IMR-90 (cell line): ENCODE measurements around the gene TMBIM6. TPM values are rescaled to one million over a fixed set of nuclear protein-coding genes. Genes with fewer than 3 reads are reported as not detected.

ENCODE experiments used
- ATAC-seq: fragments of 200-7000 bp; cut with Tn5 transposase; 2 replicates; pipeline ENCODE4 v1.9.1; 2020; ENCODE audit warnings: low read depth, mild to moderate bottlenecking, moderate library complexity
- BruUV-seq: library from RNA; stranded (reverse); fragments of 400-500 nt; replicated peaks from 2 replicates; lab custom pipeline; 2021; lab: Mats Ljungman, UMichigan
- CTCF ChIA-PET: fragments of 300-600 bp; formaldehyde crosslinking; extraction: SDS; loops from one replicate; lab custom pipeline; 2021; ENCODE audit warnings: antibody characterized with exemption; lab: Yijun Ruan, JAX
- POLR2A ChIA-PET: fragments of 300-600 bp; sonication (Branson Sonifier 250); formaldehyde crosslinking; loops from one replicate; lab custom pipeline; 2022; ENCODE audit warnings: antibody characterized with exemption; ENCODE audit not compliant: unreplicated experiment; lab: Charles Lee
- DNase-seq: peaks from one replicate; pipeline ENCODE4 v3.0.0; 2013
- H2AFZ ChIP-seq: replicated peaks from 2 replicates; pipeline ENCODE3; 2013; ENCODE audit warnings: low read length, mild to moderate bottlenecking; ENCODE audit not compliant: poor library complexity
- H2AK5ac ChIP-seq: 2 replicates; pipeline ENCODE4 v1.6.1; 2013; ENCODE audit warnings: low read depth, low read length, inconsistent platforms
- H2AK9ac ChIP-seq: replicated peaks from 2 replicates; pipeline ENCODE3; 2013; ENCODE audit warnings: mild to moderate bottlenecking, low read depth, low read length, moderate library complexity; ENCODE audit not compliant: poor library complexity
- H2BK120ac ChIP-seq: 2 replicates; pipeline ENCODE4 v1.6.1; 2013; ENCODE audit warnings: low read depth, low read length, inconsistent platforms
- H2BK15ac ChIP-seq: 3 replicates; pipeline ENCODE4 v1.6.1; 2013; ENCODE audit warnings: low read depth, low read length, inconsistent platforms
- H2BK20ac ChIP-seq: 2 replicates; pipeline ENCODE4 v1.6.1; 2013; ENCODE audit warnings: low read depth, mild to moderate bottlenecking, inconsistent platforms, low read length, moderate library complexity
- H2BK5ac ChIP-seq: 2 replicates; pipeline ENCODE4 v1.6.1; 2013; ENCODE audit warnings: mild to moderate bottlenecking, low read depth, low read length, inconsistent platforms; ENCODE audit not compliant: poor library complexity, severe bottlenecking
- H3K14ac ChIP-seq: replicated peaks from 2 replicates; pipeline ENCODE4 v1.6.1; 2013; ENCODE audit warnings: low read depth, low read length, inconsistent platforms
- H3K18ac ChIP-seq: 2 replicates; pipeline ENCODE4 v1.6.1; 2013; ENCODE audit warnings: low read depth, low read length, control low read depth
- H3K23ac ChIP-seq: 2 replicates; pipeline ENCODE4 v1.6.1; 2013; ENCODE audit warnings: low read depth, low read length, inconsistent platforms
- H3K27ac ChIP-seq: 2 replicates; pipeline ENCODE4 v1.5.1; 2013; ENCODE audit warnings: mild to moderate bottlenecking, control low read depth, low read length; ENCODE audit not compliant: insufficient read depth
- H3K27me3 ChIP-seq: 2 replicates; pipeline ENCODE4 v1.6.1; 2013; ENCODE audit warnings: low read length; ENCODE audit not compliant: control insufficient read depth, insufficient read depth
- H3K36me3 ChIP-seq: 2 replicates; pipeline ENCODE4 v1.6.1; 2013; ENCODE audit warnings: low read length, mixed read lengths; ENCODE audit not compliant: control insufficient read depth, insufficient read depth
- H3K4ac ChIP-seq: 2 replicates; pipeline ENCODE4 v1.6.1; 2013; ENCODE audit warnings: low read depth, low read length, inconsistent platforms
- H3K4me1 ChIP-seq: 2 replicates; pipeline ENCODE4 v1.6.1; 2013; ENCODE audit warnings: low read length, mixed read lengths; ENCODE audit not compliant: control insufficient read depth, insufficient read depth
- H3K4me2 ChIP-seq: 2 replicates; pipeline ENCODE4 v1.6.1; 2013; ENCODE audit warnings: low read depth, mild to moderate bottlenecking, control low read depth, low read length, moderate library complexity
- H3K4me3 ChIP-seq: 2 replicates; pipeline ENCODE4 v1.5.1; 2013; ENCODE audit warnings: low read depth, mild to moderate bottlenecking, control low read depth, low read length, moderate library complexity; ENCODE audit not compliant: insufficient read depth
- H3K56ac ChIP-seq: 2 replicates; pipeline ENCODE4 v1.6.1; 2013; ENCODE audit warnings: low read length, inconsistent platforms; ENCODE audit not compliant: insufficient read depth; ENCODE audit errors: extremely low read depth
- H3K79me1 ChIP-seq, 2 experiments: 2 replicates each; pipeline ENCODE4 v1.6.1; 2013; ENCODE audit warnings: low read length in 2 of 2, inconsistent platforms in 1 of 2, low read depth in 1 of 2
- H3K9ac ChIP-seq: 2 replicates; pipeline ENCODE4 v1.6.1; 2013; ENCODE audit warnings: low read depth, low read length, control low read depth
- H3K9me1 ChIP-seq: 2 replicates; pipeline ENCODE4 v1.6.1; 2013; ENCODE audit warnings: low read length, inconsistent platforms; ENCODE audit not compliant: insufficient read depth
- H3K9me3 ChIP-seq: 2 replicates; pipeline ENCODE4 v1.6.1; 2013; ENCODE audit warnings: low read length; ENCODE audit not compliant: control insufficient read depth, insufficient read depth
- H4K20me1 ChIP-seq: 2 replicates; pipeline ENCODE4 v1.6.1; 2013; ENCODE audit warnings: low read length, inconsistent platforms; ENCODE audit not compliant: insufficient read depth
- H4K5ac ChIP-seq: 2 replicates; pipeline ENCODE4 v1.6.1; 2013; ENCODE audit warnings: mild to moderate bottlenecking, low read depth, low read length, control low read depth
- H4K8ac ChIP-seq, 2 experiments: 2 replicates each; pipeline ENCODE4 v1.6.1; 2013; ENCODE audit warnings: low read depth in 2 of 2, low read length in 2 of 2, control low read depth in 1 of 2, inconsistent platforms in 1 of 2
- H4K91ac ChIP-seq: 2 replicates; pipeline ENCODE4 v1.6.1; 2013; ENCODE audit warnings: low read depth, low read length, inconsistent platforms; ENCODE audit not compliant: insufficient read depth
- MAFK ChIP-seq: IDR thresholded peaks from 2 replicates; pipeline ENCODE4 v1.6.1; 2012; ENCODE audit warnings: low read depth, low read length, improper control_type of control experiment
- MAZ ChIP-seq: IDR thresholded peaks from 2 replicates; pipeline ENCODE4 v1.6.1; 2012; ENCODE audit warnings: low read depth, mild to moderate bottlenecking, low read length, improper control_type of control experiment, moderate library complexity, borderline replicate concordance
- POLR2A ChIP-seq: IDR thresholded peaks from 2 replicates; pipeline ENCODE4 v1.6.1; 2012; ENCODE audit warnings: mild to moderate bottlenecking, low read depth, low read length
- RAD21 ChIP-seq: IDR thresholded peaks from 2 replicates; pipeline ENCODE4 v1.6.1; 2012; ENCODE audit warnings: low read length, improper control_type of control experiment
- WGBS, 2 experiments: methylation state at CpG; one replicate each; pipeline versions ENCODE4 v1.1.5 to v1.1.7; 2013; ENCODE audit warnings: missing lambda C conversion rate in 2 of 2; ENCODE audit not compliant: insufficient read length in 1 of 2; ENCODE audit errors: extremely low coverage in 2 of 2; 5-methylcytosine and 5-hydroxymethylcytosine counted together
- dilution Hi-C: fragments of 300-500 bp; cut with HindIII; formaldehyde crosslinking; loops from one replicate; pipeline ENCODE4 v1.14.3; 2018; ENCODE audit warnings: low sequenced_read_pairs; ENCODE audit not compliant: unreplicated experiment
- in situ Hi-C: fragments of 300-500 bp; cut with MboI; formaldehyde crosslinking; loops from 3 replicates; pipeline ENCODE4 v1.14.3; 2019; ENCODE audit warnings: low sequenced_read_pairs, inconsistent platforms, mixed read lengths
- intact Hi-C: fragments of 100-400 bp; cut with micrococcal nuclease; formaldehyde crosslinking; loops from 2 replicates; pipeline ENCODE4 v1.10.0; 2022
- microRNA-seq, 2 experiments: library from miRNA; stranded (forward) in 1 of 2; unstranded in 1 of 2; fragments of 10-50 nt in 1 of 2; fragments of <30 nt in 1 of 2; gene quantifications in 1 of 2; microRNA quantifications in 1 of 2; one replicate each; pipeline versions ENCODE3 to v1.1.0; 2013 to 2020; ENCODE audit not compliant: insufficient read depth in 1 of 2, insufficient read length in 1 of 2, unreplicated experiment in 1 of 2
- polyA plus RNA-seq, 3 experiments: library from polyadenylated mRNA; depleted of rRNA; stranded (reverse); fragments of >200 nt; gene quantifications; 2 replicates each; pipeline ENCODE4 v1.2.3, GENCODE V29; 2012; ENCODE audit warnings: low replicate concordance in 1 of 3
- small RNA-seq, 5 experiments: library from RNA; depleted of rRNA; stranded (forward); fragments of <200 nt; gene quantifications; one replicate each; pipeline ENCODE3, GENCODE V24; 2012
- total RNA-seq: library from RNA; depleted of rRNA; stranded (reverse); fragments of >200 nt; gene quantifications from 2 replicates; pipeline ENCODE4 v1.2.3, GENCODE V29; 2012; rRNA removed

TMBIM6 gene
- total and polyA plus RNA-seq, 2 of the 4 experiments (the other 2 are of a cell fraction): 255 to 285 TPM

GRCh38 chr12:49813131-49813530, 71.8 kb downstream of the TMBIM6 start:
- Histone ChIP-seq H4K8ac (no peak overlapping the region), H3K36me3 (peaks cover 8% of the 10 kb centered on the region), H3K27me3 (no peaks in the 10 kb centered on the region), H3K9ac (no peak overlapping the region), H2BK15ac (no peak overlapping the region), H3K9me1 (peaks cover 14% of the 10 kb centered on the region), H3K14ac (no peak overlapping the region), H4K91ac (no peak overlapping the region), H2AK5ac (no peak overlapping the region), H3K4me1 (peaks cover 18% of the 10 kb centered on the region), H3K4me2 (no peak overlapping the region), H3K18ac (no peak overlapping the region), H4K20me1 (peaks cover 79% of the 10 kb centered on the region), H3K4ac (no peak overlapping the region), H3K27ac (no peak overlapping the region), H3K9me3 (no peaks in the 10 kb centered on the region), H4K5ac (no peak overlapping the region), H2BK120ac (no peak overlapping the region), H3K4me3 (no peak overlapping the region), H2BK20ac (no peak overlapping the region), H2AK9ac (no peak overlapping the region), H3K23ac (no peak overlapping the region), H2AFZ (no peak overlapping the region), H3K56ac (no peak overlapping the region), H2BK5ac (no peak overlapping the region), H3K79me1 (peaks cover 32 to 77% of the 10 kb centered on the region in 2 experiments)
- WGBS, 2 experiments: no CpG with 5 or more reads among the region's 1 CpG
- ATAC-seq: no peak
- CTCF ChIA-PET: no interaction called here
- in situ Hi-C loops: no loop called here
- DNase-seq: no peak
- BruUV-seq: no TSS peak
- TF ChIP-seq MAZ: no peak
- no peak for TF ChIP-seq MAFK
- TF ChIP-seq POLR2A: no peak
- no peak for TF ChIP-seq RAD21
- intact Hi-C loops: no loop called here
- POLR2A ChIA-PET: no interaction called here
- dilution Hi-C loops: no loop called here

Small RNA genes within 50 kb of the gene (microRNA-seq; reads per million reads assigned to microRNA genes)
- gene AC020612.2 (ENCODE audit: insufficient read depth, insufficient read length): not detected
- not detected for gene LSM6P2 (ENCODE audit: insufficient read depth, insufficient read length)

Small RNA genes within 50 kb of the gene (small RNA-seq; reads per million reads assigned to genes)
- gene AC020612.2 (0 reads per million in 5 experiments), gene LSM6P2 (0 reads per million in 5 experiments)

Other genes with a start within 250 kb of the TMBIM6 start
- gene KCNH3, start 202.5 kb upstream of the TMBIM6 start, total RNA-seq: 0.28 TPM in 1 of 2 replicates, not detected in the other
- 0.10 and 0.20 TPM in 2 replicates for gene KCNH3, start 202.5 kb upstream of the TMBIM6 start, polyA plus RNA-seq (2012; rRNA removed)
- 60.8 and 72.9 TPM in 2 replicates for gene MCRS1, start 173.4 kb upstream of the TMBIM6 start, total RNA-seq
- 73.2 and 75.2 TPM in 2 replicates for gene MCRS1, start 173.4 kb upstream of the TMBIM6 start, polyA plus RNA-seq (2012; rRNA removed)
- 0.18 and 0.28 TPM in 2 replicates for gene FAM186B, start 135.9 kb upstream of the TMBIM6 start, total RNA-seq
- 0.10 TPM in 2 replicates for gene FAM186B, start 135.9 kb upstream of the TMBIM6 start, polyA plus RNA-seq (2012; rRNA removed)
- 3.9 and 5.0 TPM in 2 replicates for gene PRPF40B, start 118.0 kb upstream of the TMBIM6 start, total RNA-seq
- 11.0 and 11.8 TPM in 2 replicates for gene PRPF40B, start 118.0 kb upstream of the TMBIM6 start, polyA plus RNA-seq (2012; rRNA removed)
- gene FMNL3, start 34.2 kb upstream of the TMBIM6 start, total RNA-seq: 34.4 and 36.4 TPM in 2 replicates
- gene FMNL3, start 34.2 kb upstream of the TMBIM6 start, polyA plus RNA-seq (2012; rRNA removed): 13.2 and 16.3 TPM in 2 replicates
- gene NCKAP5L, start 86.9 kb downstream of the TMBIM6 start, total RNA-seq: 6.1 and 7.2 TPM in 2 replicates
- gene NCKAP5L, start 86.9 kb downstream of the TMBIM6 start, polyA plus RNA-seq (2012; rRNA removed): 14.4 and 16.4 TPM in 2 replicates
- 2.3 and 2.5 TPM in 2 replicates for gene BCDIN3D, start 101.5 kb downstream of the TMBIM6 start, total RNA-seq
- gene BCDIN3D, start 101.5 kb downstream of the TMBIM6 start, polyA plus RNA-seq (2012; rRNA removed): 1.7 and 2.3 TPM in 2 replicates
- gene FAIM2, start 162.3 kb downstream of the TMBIM6 start, total RNA-seq: 0.72 and 0.83 TPM in 2 replicates
- gene FAIM2, start 162.3 kb downstream of the TMBIM6 start, polyA plus RNA-seq (2012; rRNA removed): 5.0 and 5.3 TPM in 2 replicates
- not detected in 2 replicates for gene AQP2, start 209.2 kb downstream of the TMBIM6 start, total RNA-seq
- gene AQP2, start 209.2 kb downstream of the TMBIM6 start, polyA plus RNA-seq (2012; rRNA removed): not detected in 2 replicates
- gene AQP5, start 220.3 kb downstream of the TMBIM6 start, total RNA-seq: not detected in 2 replicates
- gene AQP5, start 220.3 kb downstream of the TMBIM6 start, polyA plus RNA-seq (2012; rRNA removed): not detected in 2 replicates
- not detected in 2 replicates for gene AQP6, start 231.4 kb downstream of the TMBIM6 start, total RNA-seq
- not detected in 2 replicates for gene AQP6, start 231.4 kb downstream of the TMBIM6 start, polyA plus RNA-seq (2012; rRNA removed)